ENCODE data around the gene KRT81. TPM values are rescaled to one million over a fixed set of nuclear protein-coding genes. Genes with fewer than 3 reads are reported as not detected.

Gene KRT81
- 0.14 TPM in 1 of 2 replicates, not detected in the other for total RNA-seq

GRCh38 chr12:52291267-52291935, at the start of gene KRT81:
Gene KRT81, minus strand, starts transcription at chr12:52291534. Its CDS starts 69 bp downstream, at chr12:52291465.

DNA sequence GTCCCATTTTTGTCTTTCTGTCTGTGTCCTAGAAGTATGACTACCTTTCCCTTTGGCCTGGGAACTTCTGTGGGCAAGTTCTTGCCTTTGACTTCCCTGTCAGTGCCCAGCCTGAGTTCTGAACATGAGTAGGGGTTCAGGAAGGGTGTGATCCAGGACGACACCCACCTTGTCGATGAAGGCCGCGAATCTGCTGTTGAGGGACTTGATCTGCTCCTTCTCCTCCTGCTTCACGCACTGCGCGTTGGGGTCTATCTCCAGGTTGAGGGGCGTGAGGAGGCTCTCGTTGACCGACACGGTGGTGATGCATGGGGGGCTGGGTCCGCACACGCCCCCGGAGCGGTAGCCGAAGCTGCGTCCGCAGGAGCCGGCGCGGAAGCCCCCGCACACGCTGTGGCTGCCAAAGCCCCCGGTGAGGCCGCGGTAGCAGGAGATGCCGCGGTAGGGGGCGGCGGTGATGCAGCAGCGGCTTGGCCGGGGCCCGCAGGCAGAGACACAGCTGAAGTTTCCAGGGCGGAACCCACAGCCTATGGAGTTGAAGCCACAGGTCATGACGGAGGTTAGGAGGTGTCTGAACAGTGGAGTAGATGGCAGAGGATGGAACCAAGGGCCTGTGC, 29.6 kb upstream of the KRT81 start, which contains the start of gene KRT83:
TSS of gene KRT83 (minus strand) at position 615 of the 617 bp plus-strand sequence. CDS start at position 552, 63 bp downstream.

GRCh38 chr12:52274521-52275120, 16.7 kb downstream of the KRT81 start, which contains the start of gene KRT86:
Gene KRT86, plus strand, starts transcription at chr12:52274645. Its CDS starts 27,272 bp downstream, at chr12:52301917.

Other genes starting within 250 kb of the KRT81 start
- gene NR4A1, start 240.1 kb downstream of the KRT81 start, total RNA-seq, result 4.2 and 9.6 TPM in 2 replicates
- 86.0 and 132 TPM in 2 replicates for gene ATG101, start 221.6 kb downstream of the KRT81 start, total RNA-seq
- 1.0 and 1.1 TPM in 2 replicates for gene SMIM41, start 211.8 kb downstream of the KRT81 start, total RNA-seq
- 0.22 and 1.4 TPM in 2 replicates for gene KRT80, start 99.5 kb downstream of the KRT81 start, total RNA-seq
- gene KRT7, start 58.3 kb downstream of the KRT81 start, total RNA-seq, result 1.1 and 7.0 TPM in 2 replicates
- under 0.01 TPM in 1 of 2 replicates, not detected in the other for gene KRT86, start 16.9 kb downstream of the KRT81 start, total RNA-seq
- not detected in 2 replicates for gene KRT83, start 29.9 kb upstream of the KRT81 start, total RNA-seq
- gene KRT85, start 75.9 kb upstream of the KRT81 start, total RNA-seq, result not detected in 2 replicates
- not detected in 2 replicates for gene KRT84, start 94.1 kb upstream of the KRT81 start, total RNA-seq
- gene KRT82, start 114.8 kb upstream of the KRT81 start, total RNA-seq, result not detected in 2 replicates
- gene KRT75, start 142.8 kb upstream of the KRT81 start, total RNA-seq, result not detected in 2 replicates
- gene KRT6B, start 160.6 kb upstream of the KRT81 start, total RNA-seq, result 0.29 TPM in 1 of 2 replicates, not detected in the other
- gene KRT6C, start 182.3 kb upstream of the KRT81 start, total RNA-seq, result not detected in 2 replicates
- gene KRT6A, start 201.7 kb upstream of the KRT81 start, total RNA-seq, result 25.6 TPM in 1 of 2 replicates, not detected in the other
- 1.7 TPM in 1 of 2 replicates, not detected in the other for gene KRT5, start 228.9 kb upstream of the KRT81 start, total RNA-seq